HepG2 (cell line): Measurements from ENCODE around the gene C10orf143. TPM values are rescaled to one million over a fixed set of nuclear protein-coding genes. Genes with fewer than 3 reads are reported as not detected.

Experiments
- ATAC-seq: fragments of 200-7000 bp; cut with Tn5 transposase; 3 replicates; pipeline ENCODE4 v1.9.1; 2020; ENCODE audit warnings: mild to moderate bottlenecking, moderate library complexity
- BruUV-seq: library from RNA; stranded (reverse); fragments of 400-500 nt; replicated peaks from 2 replicates; lab custom pipeline; 2021; lab: Mats Ljungman, UMichigan
- CTCF ChIA-PET: fragments of 300-600 bp; formaldehyde crosslinking; extraction: SDS; loops from one replicate; lab custom pipeline; 2021; ENCODE audit warnings: low total read pairs, inconsistent platforms, low intra/inter-chr PET ratio; lab: Yijun Ruan, JAX
- POLR2A ChIA-PET: fragments of 350-600 bp; sonication (Branson Sonifier 250); formaldehyde crosslinking; loops from one replicate; lab custom pipeline; 2020; ENCODE audit warnings: antibody characterized with exemption, inconsistent platforms; lab: Yijun Ruan, JAX
- DNase-seq: peaks from one replicate; pipeline ENCODE4 v3.0.0-alpha.2; 2015; ENCODE audit warnings: low spot score
- FAIRE-seq: peaks from 3 replicates; lab custom pipeline; 2011; peaks lifted over from hg19 to GRCh38; lab: Jason Lieb, UNC
- H2AFZ ChIP-seq: one replicate; pipeline ENCODE4 v1.6.1; 2011; ENCODE audit warnings: low read length, inconsistent platforms
- H3K27ac ChIP-seq: fragments of 300-600 bp; 3 replicates; pipeline ENCODE4 v1.8.0; 2011; ENCODE audit warnings: mixed run types, mild to moderate bottlenecking, mixed read lengths, low read length, inconsistent platforms; ENCODE audit not compliant: insufficient read depth; ENCODE audit errors: extremely low read length
- H3K27me3 ChIP-seq, 2 experiments: fragments of 200-600 bp in 1 of 2; 2 replicates in 1 of 2; 3 replicates in 1 of 2; pipeline versions ENCODE4 v1.6.0 to v1.8.0; 2011; ENCODE audit warnings: low read length in 2 of 2, mild to moderate bottlenecking in 2 of 2, moderate library complexity in 2 of 2, inconsistent platforms in 1 of 2; ENCODE audit not compliant: insufficient read depth in 2 of 2, control insufficient read depth in 1 of 2
- H3K36me3 ChIP-seq, 2 experiments: fragments of 200-600 bp in 1 of 2; replicated peaks in 1 of 2; 2 replicates in 1 of 2; 3 replicates in 1 of 2; pipeline versions ENCODE4 v1.5.1 to v1.8.0; 2011; ENCODE audit warnings: low read length in 2 of 2, inconsistent platforms in 1 of 2; ENCODE audit not compliant: insufficient read depth in 2 of 2, control insufficient read depth in 1 of 2
- H3K4me1 ChIP-seq: 2 replicates; pipeline ENCODE4 v1.5.1; 2012; ENCODE audit warnings: low read length, inconsistent platforms; ENCODE audit not compliant: insufficient read depth
- H3K4me2 ChIP-seq: 2 replicates; pipeline ENCODE4 v1.6.0; 2011; ENCODE audit warnings: low read depth, low read length, inconsistent platforms
- H3K4me3 ChIP-seq, 3 experiments: fragments of 200-600 bp in 1 of 3; sonication (generic), shearing (Covaris generic) in 1 of 3; replicated peaks in 1 of 3; 2 replicates each; pipeline ENCODE4 v1.5.1; 2011 to 2016; ENCODE audit warnings: low read length in 3 of 3, inconsistent platforms in 2 of 3, low read depth in 2 of 3, mild to moderate bottlenecking in 2 of 3, control low read depth in 1 of 3, mixed read lengths in 1 of 3; ENCODE audit not compliant: insufficient read depth in 1 of 3
- H3K79me2 ChIP-seq: one replicate; pipeline ENCODE4 v1.6.1; 2011; ENCODE audit warnings: low read length, inconsistent platforms; ENCODE audit not compliant: insufficient read depth
- H3K9ac ChIP-seq: 2 replicates; pipeline ENCODE4 v1.6.0; 2011; ENCODE audit warnings: mild to moderate bottlenecking, low read depth, low read length, inconsistent platforms; ENCODE audit not compliant: insufficient read depth
- H3K9me3 ChIP-seq: 2 replicates; pipeline ENCODE4 v1.5.1; 2012; ENCODE audit warnings: mild to moderate bottlenecking, low read length
- H4K20me1 ChIP-seq: 2 replicates; pipeline ENCODE4 v1.6.0; 2011; ENCODE audit warnings: inconsistent platforms, mild to moderate bottlenecking, low read length, moderate library complexity; ENCODE audit not compliant: insufficient read depth
- ARNT ChIP-seq: fragments of 450-650 bp; IDR thresholded peaks from 2 replicates; pipeline ENCODE4 v1.6.1; 2017
- BORCS8-MEF2B ChIP-seq: sonication (generic); formaldehyde crosslinking; IDR thresholded peaks from 2 replicates; pipeline ENCODE4 v1.8.0; 2022; ENCODE audit warnings: mild to moderate bottlenecking, missing genetic modification reagents
- EED ChIP-seq: sonication (generic); formaldehyde crosslinking; IDR thresholded peaks from 2 replicates; pipeline ENCODE4 v1.5.0; 2020; ENCODE audit warnings: mild to moderate bottlenecking, missing genetic modification reagents
- MTERF4 ChIP-seq: sonication (generic); formaldehyde crosslinking; IDR thresholded peaks from 2 replicates; pipeline ENCODE4 v1.8.0; 2023; ENCODE audit warnings: mild to moderate bottlenecking, missing genetic modification reagents
- PRMT3 ChIP-seq: sonication (generic); formaldehyde crosslinking; IDR thresholded peaks from 2 replicates; pipeline ENCODE4 v1.8.1; 2022; ENCODE audit warnings: low read depth, mild to moderate bottlenecking, moderate library complexity, missing genetic modification reagents, borderline replicate concordance
- STAG1 ChIP-seq: sonication (generic); formaldehyde crosslinking; IDR thresholded peaks from 2 replicates; pipeline ENCODE4 v1.4.0; 2020; ENCODE audit warnings: missing genetic modification reagents
- ZFY ChIP-seq: sonication (generic); formaldehyde crosslinking; IDR thresholded peaks from 2 replicates; pipeline ENCODE4 v1.4.0; 2020; ENCODE audit warnings: missing genetic modification reagents
- ZNF382 ChIP-seq: sonication (generic); formaldehyde crosslinking; IDR thresholded peaks from 2 replicates; pipeline ENCODE4 v1.5.0; 2020; ENCODE audit warnings: missing genetic modification reagents, mild to moderate bottlenecking, borderline replicate concordance
- ZNF460 ChIP-seq: sonication (generic); formaldehyde crosslinking; IDR thresholded peaks from 2 replicates; pipeline ENCODE4 v1.5.1; 2020; ENCODE audit warnings: missing genetic modification reagents, mild to moderate bottlenecking, borderline replicate concordance
- ZNF557 ChIP-seq: sonication (generic); formaldehyde crosslinking; IDR thresholded peaks from 2 replicates; pipeline ENCODE4 v1.4.0; 2020; ENCODE audit warnings: missing genetic modification reagents
- ZNF781 ChIP-seq: sonication (generic); formaldehyde crosslinking; IDR thresholded peaks from 2 replicates; pipeline ENCODE4 v1.5.1; 2020; ENCODE audit warnings: borderline replicate concordance, mild to moderate bottlenecking, missing genetic modification reagents; ENCODE audit errors: not compliant biosample characterization
- WGBS: methylation state at CpG from one replicate; pipeline ENCODE4 v1.1.6; 2017; ENCODE audit warnings: low lambda C conversion rate; 5-methylcytosine and 5-hydroxymethylcytosine counted together
- in situ Hi-C: cut with HindIII; loops from 2 replicates; pipeline ENCODE4 v1.10.0; 2017; ENCODE audit warnings: low pct_unique_long_range_greater_than_20kb; ENCODE audit not compliant: extremely low pct_ligation_motif_present
- intact Hi-C: fragments of 100-400 bp; cut with micrococcal nuclease; formaldehyde crosslinking; loops from one replicate; pipeline ENCODE4 v1.10.0; 2022; ENCODE audit not compliant: unreplicated experiment
- polyA plus RNA-seq, 8 experiments: library from polyadenylated mRNA; depleted of rRNA in 3 of 8; stranded (reverse) in 7 of 8; unstranded in 1 of 8; fragments of >200 nt; fragmentation: Illumina TruSeq in 4 of 8; extraction: Trizol in 4 of 8; gene quantifications; 2 replicates each; pipeline versions ENCODE4 v1.2.1 to v1.2.3, GENCODE V29; 2011 to 2016; ENCODE audit warnings: low read depth in 4 of 8, missing spikeins in 1 of 8, mixed read lengths in 1 of 8; ENCODE audit not compliant: insufficient read depth in 1 of 8
- total RNA-seq, 5 experiments: library from RNA; depleted of rRNA; stranded (reverse); fragments of >200 nt; fragmentation: Illumina TruSeq; extraction: Trizol; gene quantifications; 2 replicates each; pipeline ENCODE4 v1.2.3, GENCODE V29; 2016; ENCODE audit warnings: low read depth in 1 of 5
- TF ChIP-seq, protein P1 (sequence below): sonication (generic); formaldehyde crosslinking; IDR thresholded peaks from 2 replicates; pipeline ENCODE4 v1.4.0; 2020; ENCODE audit warnings: missing genetic modification reagents
- TF ChIP-seq, protein P2 (sequence below): sonication (generic); formaldehyde crosslinking; conservative IDR thresholded peaks from 2 replicates; pipeline ENCODE4 v1.8.1; 2023; ENCODE audit warnings: missing genetic modification reagents
- TF ChIP-seq, protein P3 (sequence below): sonication (generic); formaldehyde crosslinking; conservative IDR thresholded peaks from 2 replicates; pipeline ENCODE4 v1.4.0; 2020; ENCODE audit warnings: missing genetic modification reagents

C10orf143 gene
- total and polyA plus RNA-seq, 2 of the 13 experiments (the other 11 are each of a cell fraction or from before 2014, with no cell fraction given) = 0.21 to 0.91 TPM

DNA sequence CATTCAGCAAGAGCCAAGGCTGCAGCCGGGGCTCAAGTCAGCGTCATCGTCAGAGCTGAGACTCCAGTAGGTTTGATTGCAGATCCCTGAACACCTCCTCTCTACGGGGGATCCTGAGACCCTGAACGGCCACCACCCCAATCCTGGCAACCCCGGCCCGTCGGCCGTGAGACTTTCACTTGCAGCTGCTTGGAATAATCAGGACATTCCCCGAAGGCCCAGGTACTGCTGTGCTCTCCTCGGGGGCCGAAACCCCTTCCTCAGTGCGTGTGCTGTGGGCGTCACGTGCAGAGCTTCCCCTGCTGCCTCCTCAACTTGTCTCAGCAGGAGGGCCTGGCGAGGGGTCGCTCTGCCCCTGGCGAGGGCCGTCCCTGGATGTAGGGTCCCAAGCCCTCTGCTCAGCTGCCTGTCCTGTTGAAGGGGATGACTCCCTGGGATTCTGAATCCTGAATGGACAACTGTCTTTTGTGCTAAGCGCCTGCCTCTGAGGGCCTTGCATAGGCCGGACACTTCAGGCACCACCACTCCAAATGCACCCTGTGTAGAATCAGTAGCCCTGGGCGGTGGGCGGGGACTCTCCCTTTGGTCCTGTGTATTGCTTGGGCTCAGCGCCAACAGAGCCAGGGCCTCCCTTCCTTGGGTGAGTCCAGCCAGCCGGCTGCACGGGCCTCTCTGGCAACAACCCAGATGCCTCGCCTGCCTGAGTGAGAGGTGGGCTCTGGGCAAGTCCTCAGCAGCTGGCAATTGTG is 82.7 kb downstream of the C10orf143 start (continued):
- TF ChIP-seq, protein P1, sequence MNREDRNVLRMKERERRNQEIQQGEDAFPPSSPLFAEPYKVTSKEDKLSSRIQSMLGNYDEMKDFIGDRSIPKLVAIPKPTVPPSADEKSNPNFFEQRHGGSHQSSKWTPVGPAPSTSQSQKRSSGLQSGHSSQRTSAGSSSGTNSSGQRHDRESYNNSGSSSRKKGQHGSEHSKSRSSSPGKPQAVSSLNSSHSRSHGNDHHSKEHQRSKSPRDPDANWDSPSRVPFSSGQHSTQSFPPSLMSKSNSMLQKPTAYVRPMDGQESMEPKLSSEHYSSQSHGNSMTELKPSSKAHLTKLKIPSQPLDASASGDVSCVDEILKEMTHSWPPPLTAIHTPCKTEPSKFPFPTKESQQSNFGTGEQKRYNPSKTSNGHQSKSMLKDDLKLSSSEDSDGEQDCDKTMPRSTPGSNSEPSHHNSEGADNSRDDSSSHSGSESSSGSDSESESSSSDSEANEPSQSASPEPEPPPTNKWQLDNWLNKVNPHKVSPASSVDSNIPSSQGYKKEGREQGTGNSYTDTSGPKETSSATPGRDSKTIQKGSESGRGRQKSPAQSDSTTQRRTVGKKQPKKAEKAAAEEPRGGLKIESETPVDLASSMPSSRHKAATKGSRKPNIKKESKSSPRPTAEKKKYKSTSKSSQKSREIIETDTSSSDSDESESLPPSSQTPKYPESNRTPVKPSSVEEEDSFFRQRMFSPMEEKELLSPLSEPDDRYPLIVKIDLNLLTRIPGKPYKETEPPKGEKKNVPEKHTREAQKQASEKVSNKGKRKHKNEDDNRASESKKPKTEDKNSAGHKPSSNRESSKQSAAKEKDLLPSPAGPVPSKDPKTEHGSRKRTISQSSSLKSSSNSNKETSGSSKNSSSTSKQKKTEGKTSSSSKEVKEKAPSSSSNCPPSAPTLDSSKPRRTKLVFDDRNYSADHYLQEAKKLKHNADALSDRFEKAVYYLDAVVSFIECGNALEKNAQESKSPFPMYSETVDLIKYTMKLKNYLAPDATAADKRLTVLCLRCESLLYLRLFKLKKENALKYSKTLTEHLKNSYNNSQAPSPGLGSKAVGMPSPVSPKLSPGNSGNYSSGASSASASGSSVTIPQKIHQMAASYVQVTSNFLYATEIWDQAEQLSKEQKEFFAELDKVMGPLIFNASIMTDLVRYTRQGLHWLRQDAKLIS (CRISPR knock-in tag) = no peak

GRCh38 chr10:130026670-130027456 is 83.8 kb downstream of the C10orf143 start:
- ChIA-PET CTCF (no interaction called here), POLR2A (no interaction called here)
- intact Hi-C loops (no loop called here), in situ Hi-C loops (no loop called here)
- Histone ChIP-seq H3K4me1 (no peaks in the 10 kb centered on the region), H3K79me2 (no peaks in the 10 kb centered on the region), H4K20me1 (no peaks in the 10 kb centered on the region), H3K9ac (no peak overlapping the region), H2AFZ (no peak overlapping the region), H3K4me3 (no peak overlapping the region), H3K27me3 (peaks cover 12 to 42% of the 10 kb centered on the region in 2 experiments; a peak in 4 of 5 replicates), H3K36me3 (no peaks in the 10 kb centered on the region), H3K27ac (no peak overlapping the region), H3K4me2 (no peak overlapping the region), H3K9me3 (no peaks in the 10 kb centered on the region)
- DNase-seq (no peak), ATAC-seq (no peak), FAIRE-seq (no peak)
- no TSS peak for BruUV-seq
- 46% methylated on average over 20 of the region's 30 CpGs for whole genome bisulfite sequencing
- TF ChIP-seq PRMT3 (CRISPR knock-in tag) = no peak
- no peak for TF ChIP-seq MTERF4 (CRISPR knock-in tag)
- TF ChIP-seq ZNF382 (CRISPR knock-in tag) = no peak
- no peak for TF ChIP-seq ZNF557 (CRISPR knock-in tag)
- TF ChIP-seq, protein P2, sequence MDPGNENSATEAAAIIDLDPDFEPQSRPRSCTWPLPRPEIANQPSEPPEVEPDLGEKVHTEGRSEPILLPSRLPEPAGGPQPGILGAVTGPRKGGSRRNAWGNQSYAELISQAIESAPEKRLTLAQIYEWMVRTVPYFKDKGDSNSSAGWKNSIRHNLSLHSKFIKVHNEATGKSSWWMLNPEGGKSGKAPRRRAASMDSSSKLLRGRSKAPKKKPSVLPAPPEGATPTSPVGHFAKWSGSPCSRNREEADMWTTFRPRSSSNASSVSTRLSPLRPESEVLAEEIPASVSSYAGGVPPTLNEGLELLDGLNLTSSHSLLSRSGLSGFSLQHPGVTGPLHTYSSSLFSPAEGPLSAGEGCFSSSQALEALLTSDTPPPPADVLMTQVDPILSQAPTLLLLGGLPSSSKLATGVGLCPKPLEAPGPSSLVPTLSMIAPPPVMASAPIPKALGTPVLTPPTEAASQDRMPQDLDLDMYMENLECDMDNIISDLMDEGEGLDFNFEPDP (CRISPR knock-in tag) = no peak
- no peak for TF ChIP-seq STAG1
- TF ChIP-seq BORCS8-MEF2B (CRISPR knock-in tag) = no peak
- TF ChIP-seq ARNT = no peak
- TF ChIP-seq ZFY = no peak
- TF ChIP-seq EED = no peak
- TF ChIP-seq, protein P3, sequence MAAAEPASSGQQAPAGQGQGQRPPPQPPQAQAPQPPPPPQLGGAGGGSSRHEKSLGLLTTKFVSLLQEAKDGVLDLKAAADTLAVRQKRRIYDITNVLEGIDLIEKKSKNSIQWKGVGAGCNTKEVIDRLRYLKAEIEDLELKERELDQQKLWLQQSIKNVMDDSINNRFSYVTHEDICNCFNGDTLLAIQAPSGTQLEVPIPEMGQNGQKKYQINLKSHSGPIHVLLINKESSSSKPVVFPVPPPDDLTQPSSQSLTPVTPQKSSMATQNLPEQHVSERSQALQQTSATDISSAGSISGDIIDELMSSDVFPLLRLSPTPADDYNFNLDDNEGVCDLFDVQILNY = no peak
- no peak for TF ChIP-seq ZNF460
- TF ChIP-seq ZNF781 = no peak
